Lower leg skin (tissue), 4 donors: ENCODE data around the gene CKM. TPM values are rescaled to one million over a fixed set of nuclear protein-coding genes. Genes with fewer than 3 reads are reported as not detected.

ENCODE experiments used
- DNase-seq, 2 donors: peaks; one replicate each; pipeline ENCODE4 v3.0.0-alpha.2; 2019; ENCODE audit warnings: low spot score in 2 of 2
- H3K4me3 ChIP-seq: fragments of 200-600 bp; sonication (generic); 2 replicates; pipeline ENCODE4 v1.5.1; 2017; ENCODE audit warnings: mild to moderate bottlenecking, low read depth; ENCODE audit not compliant: poor library complexity, severe bottlenecking
- CTCF ChIP-seq, 3 donors: fragments of 450-650 bp; IDR thresholded peaks; one replicate each; pipeline ENCODE4 v1.5.1; 2016; ENCODE audit warnings: antibody characterized with exemption in 3 of 3, mild to moderate bottlenecking in 3 of 3, moderate library complexity in 2 of 3
- POLR2A ChIP-seq, 2 donors: fragments of 450-650 bp; IDR thresholded peaks; one replicate each; pipeline ENCODE4 v1.6.1; 2016 to 2017; ENCODE audit warnings: antibody characterized with exemption in 2 of 2, mild to moderate bottlenecking in 1 of 2, moderate library complexity in 1 of 2
- WGBS, 2 donors: methylation state at CpG; one replicate each; pipeline ENCODE4 v1.1.5; 2018; 5-methylcytosine and 5-hydroxymethylcytosine counted together
- intact Hi-C: fragments of 100-400 bp; cut with DNase I; formaldehyde crosslinking; loops from one replicate; pipeline ENCODE4 v1.15.0; 2023; ENCODE audit warnings: low total_unique reads
- total RNA-seq, 4 donors: library from RNA; depleted of rRNA; stranded (reverse); fragments of >200 nt; gene quantifications; one replicate each; pipeline ENCODE4 v1.1.0, GENCODE V29; 2016

The CKM gene
- total RNA-seq, 4 donors from 2014 or later = 0.13 to 2.9 (median 1.3) TPM; not detected in 1

GRCh38 chr19:45356760-45357444, 34.2 kb upstream of the CKM start:
- 91% methylated on average over 20 of the region's 20 CpGs for WGBS, 2 donors
- DNase-seq = no peak
- TF ChIP-seq POLR2A (IDR thresholded peaks at IDR 0.05) = no peak
- TF ChIP-seq CTCF (IDR thresholded peaks at IDR 0.05) = no peak
- intact Hi-C loops = no loop called here
- no peak overlapping the region for H3K4me3 ChIP-seq

DNA sequence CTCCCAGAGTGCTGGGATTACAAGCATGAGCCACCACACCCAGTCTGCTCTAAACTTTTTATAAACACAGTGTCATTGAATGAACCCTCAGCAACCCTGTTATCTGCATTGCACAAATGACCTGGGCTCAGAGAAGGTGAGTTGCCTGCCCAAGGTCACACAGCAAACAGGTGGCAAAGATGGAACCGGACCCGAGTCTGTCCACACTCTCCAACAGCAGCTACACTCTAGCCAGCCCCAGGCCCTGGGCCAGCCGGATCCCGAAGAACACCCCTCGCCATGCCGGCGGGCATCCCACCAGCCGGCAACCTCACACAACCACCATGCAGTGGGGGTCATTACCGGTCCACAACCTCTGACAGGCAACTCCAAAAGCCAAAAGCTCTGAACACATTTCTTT, 33.2 kb upstream of the CKM start:
- intact Hi-C loops = no loop called here
- DNase-seq = no peak
- TF ChIP-seq POLR2A (IDR thresholded peaks at IDR 0.05) = no peak
- no peak for TF ChIP-seq CTCF (IDR thresholded peaks at IDR 0.05)
- WGBS, 2 donors = 95 to 99% methylated on average over 9 of the region's 9 CpGs
- H3K4me3 ChIP-seq = no peak overlapping the region

- WGBS, 2 donors = 93 to 97% methylated on average over 9 of the region's 9 CpGs
- TF ChIP-seq POLR2A (IDR thresholded peaks at IDR 0.05) (no peak), CTCF (IDR thresholded peaks at IDR 0.05) (no peak)
- no peak overlapping the region for H3K4me3 ChIP-seq
- intact Hi-C loops = no loop called here
- no peak for DNase-seq
These were observed 32.7 kb upstream of the CKM start for GRCh38 chr19:45355402-45355801.

- TF ChIP-seq POLR2A (IDR thresholded peaks at IDR 0.05) (no peak), CTCF (IDR thresholded peaks at IDR 0.05) (no peak)
- no peak overlapping the region for H3K4me3 ChIP-seq
- intact Hi-C loops = no loop called here
- 81 to 87% methylated on average over 11 of the region's 11 CpGs for WGBS, 2 donors
- DNase-seq = no peak
These were observed 31.7 kb upstream of the CKM start for GRCh38 chr19:45354241-45354842.

- intact Hi-C loops = no loop called here
- 88 to 90% methylated on average over 19 to 20 of the region's 20 CpGs for WGBS, 2 donors
- H3K4me3 ChIP-seq = no peak overlapping the region
- no peak for TF ChIP-seq POLR2A (IDR thresholded peaks at IDR 0.05)
- TF ChIP-seq CTCF (IDR thresholded peaks at IDR 0.05) = no peak
- no peak for DNase-seq
These were observed 30.5 kb upstream of the CKM start for GRCh38 chr19:45352914-45353796.
